H1 (cell line): ENCODE results near the gene PSMD5. TPM values are rescaled to one million over a fixed set of nuclear protein-coding genes. Genes with fewer than 3 reads are reported as not detected.

Source experiments
- CTCF ChIA-PET: fragments of 300-600 bp; sonication (Branson Sonifier 250); formaldehyde crosslinking; loops from one replicate; lab custom pipeline; 2021; ENCODE audit not compliant: partially characterized antibody; lab: Charles Lee
- POLR2A ChIA-PET: fragments of 300-600 bp; sonication (Branson Sonifier 250); formaldehyde crosslinking; loops from one replicate; lab custom pipeline; 2021; ENCODE audit warnings: inconsistent platforms; ENCODE audit not compliant: partially characterized antibody; lab: Charles Lee
- DNase-seq, 2 experiments: peaks; one replicate each; pipeline versions ENCODE4 v3.0.0 to v3.0.0-alpha.2; 2010 to 2022; ENCODE audit warnings: low spot score in 2 of 2, low read depth in 1 of 2, mixed read lengths in 1 of 2
- FAIRE-seq: peaks from 2 replicates; lab custom pipeline; 2011; peaks lifted over from hg19 to GRCh38; lab: Jason Lieb, UNC
- H2AFZ ChIP-seq: 2 replicates; pipeline ENCODE4 v1.8.1; 2012; ENCODE audit warnings: low read length, inconsistent platforms
- H2AK5ac ChIP-seq: 2 replicates; pipeline ENCODE4 v1.6.1; 2013; ENCODE audit warnings: low read depth, low read length
- H2BK120ac ChIP-seq: replicated peaks from 2 replicates; pipeline ENCODE3; 2013; ENCODE audit warnings: low read depth, low read length, inconsistent platforms
- H2BK12ac ChIP-seq: 2 replicates; pipeline ENCODE4 v1.6.1; 2013; ENCODE audit warnings: low read depth, low read length
- H2BK15ac ChIP-seq: 2 replicates; pipeline ENCODE4 v1.6.1; 2013; ENCODE audit warnings: low read length
- H2BK20ac ChIP-seq: 2 replicates; pipeline ENCODE4 v1.6.1; 2013; ENCODE audit warnings: low read length
- H2BK5ac ChIP-seq: 2 replicates; pipeline ENCODE4 v1.6.1; 2013; ENCODE audit warnings: low read depth, low read length
- H3K14ac ChIP-seq: 2 replicates; pipeline ENCODE4 v1.6.1; 2013; ENCODE audit warnings: inconsistent platforms; ENCODE audit not compliant: insufficient read length
- H3K18ac ChIP-seq: 2 replicates; pipeline ENCODE4 v1.6.1; 2013; ENCODE audit warnings: low read length; ENCODE audit errors: extremely low read depth
- H3K23ac ChIP-seq: 2 replicates; pipeline ENCODE4 v1.6.1; 2013; ENCODE audit warnings: inconsistent platforms; ENCODE audit not compliant: insufficient read length
- H3K23me2 ChIP-seq: 2 replicates; pipeline ENCODE4 v1.6.1; 2013; ENCODE audit warnings: low read depth, low read length
- H3K27ac ChIP-seq: 2 replicates; pipeline ENCODE4 v1.6.1; 2011; ENCODE audit warnings: low read depth, low read length, inconsistent platforms
- H3K27me3 ChIP-seq, 4 experiments: replicated peaks in 1 of 4; 1 replicate in 1 of 4; 2 replicates in 3 of 4; pipeline versions ENCODE4 v1.6.1 to v1.8.1; 2011 to 2013; ENCODE audit warnings: low read length in 3 of 4, mild to moderate bottlenecking in 3 of 4, inconsistent platforms in 2 of 4, mixed read lengths in 2 of 4, moderate library complexity in 1 of 4; ENCODE audit not compliant: control insufficient read depth in 3 of 4, insufficient read depth in 3 of 4; ENCODE audit errors: extremely low read depth in 1 of 4
- H3K36me3 ChIP-seq, 4 experiments: 2 replicates each; pipeline versions ENCODE4 v1.6.1 to v1.8.1; 2011 to 2013; ENCODE audit warnings: mild to moderate bottlenecking in 4 of 4, low read length in 3 of 4, moderate library complexity in 2 of 4, control low read depth in 1 of 4, inconsistent platforms in 1 of 4; ENCODE audit not compliant: insufficient read depth in 4 of 4, control insufficient read depth in 2 of 4
- H3K4ac ChIP-seq: replicated peaks from 2 replicates; pipeline ENCODE3; 2013; ENCODE audit warnings: low read length, low read depth, mixed read lengths, inconsistent platforms; ENCODE audit not compliant: insufficient read length
- H3K4me1 ChIP-seq, 4 experiments: replicated peaks in 1 of 4; 1 replicate in 1 of 4; 2 replicates in 3 of 4; pipeline versions ENCODE4 v1.6.1 to v1.8.1; 2011 to 2013; ENCODE audit warnings: low read length in 3 of 4, inconsistent platforms in 2 of 4, mixed read lengths in 1 of 4; ENCODE audit not compliant: insufficient read depth in 4 of 4, control insufficient read depth in 3 of 4
- H3K4me2 ChIP-seq, 2 experiments: 2 replicates each; pipeline versions ENCODE4 v1.6.1 to v1.8.1; 2011 to 2013; ENCODE audit warnings: low read depth in 2 of 2, low read length in 2 of 2, control low read depth in 1 of 2, inconsistent platforms in 1 of 2, mild to moderate bottlenecking in 1 of 2; ENCODE audit not compliant: insufficient read depth in 1 of 2
- H3K4me3 ChIP-seq, 4 experiments: fragments of 200-600, 300-600 bp in 1 of 4; sonication (generic), shearing (Covaris generic), sonication (Bioruptor Twin) in 1 of 4; 2 replicates each; pipeline versions ENCODE4 v1.5.1 to v1.8.1; 2011 to 2016; ENCODE audit warnings: low read length in 4 of 4, low read depth in 3 of 4, control low read depth in 2 of 4, inconsistent platforms in 2 of 4, mild to moderate bottlenecking in 2 of 4, mixed read lengths in 1 of 4, moderate library complexity in 1 of 4; ENCODE audit not compliant: insufficient read depth in 2 of 4; ENCODE audit errors: extremely low read depth in 1 of 4
- H3K56ac ChIP-seq: replicated peaks from 2 replicates; pipeline ENCODE3; 2013; ENCODE audit warnings: low read depth, mild to moderate bottlenecking, mixed read lengths, low read length, inconsistent platforms; ENCODE audit not compliant: insufficient read length
- H3K79me1 ChIP-seq: 2 replicates; pipeline ENCODE4 v1.6.1; 2013; ENCODE audit warnings: low read depth, low read length, control low read depth
- H3K79me2 ChIP-seq, 2 experiments: 2 replicates each; pipeline versions ENCODE4 v1.6.1 to v1.8.1; 2012 to 2013; ENCODE audit warnings: low read length in 2 of 2, mild to moderate bottlenecking in 2 of 2, inconsistent platforms in 1 of 2; ENCODE audit not compliant: insufficient read depth in 2 of 2, control insufficient read depth in 1 of 2
- H3K9ac ChIP-seq, 4 experiments: replicated peaks in 1 of 4; 1 replicate in 1 of 4; 2 replicates in 3 of 4; pipeline versions ENCODE4 v1.6.1 to v1.8.1; 2011 to 2013; ENCODE audit warnings: low read depth in 3 of 4, low read length in 3 of 4, control low read depth in 2 of 4, mild to moderate bottlenecking in 2 of 4, moderate library complexity in 2 of 4, inconsistent platforms in 1 of 4; ENCODE audit errors: extremely low read depth in 1 of 4
- H3K9me3 ChIP-seq, 2 experiments: 2 replicates each; pipeline versions ENCODE4 v1.6.1 to v1.8.1; 2012 to 2013; ENCODE audit warnings: mild to moderate bottlenecking in 2 of 2, moderate library complexity in 2 of 2, control low read depth in 1 of 2, inconsistent platforms in 1 of 2, low read depth in 1 of 2, low read length in 1 of 2, mixed read lengths in 1 of 2; ENCODE audit not compliant: insufficient read depth in 2 of 2
- H4K20me1 ChIP-seq, 2 experiments: replicated peaks in 1 of 2; 2 replicates each; pipeline versions ENCODE3 to v1.8.1; 2011 to 2013; ENCODE audit warnings: inconsistent platforms in 2 of 2, low read length in 2 of 2, mild to moderate bottlenecking in 1 of 2; ENCODE audit not compliant: insufficient read depth in 2 of 2, control insufficient read depth in 1 of 2
- H4K5ac ChIP-seq: 2 replicates; pipeline ENCODE4 v1.6.1; 2013; ENCODE audit warnings: low read length, low read depth, mixed read lengths, inconsistent platforms; ENCODE audit not compliant: insufficient read length
- H4K8ac ChIP-seq: 2 replicates; pipeline ENCODE4 v1.8.0; 2013; ENCODE audit warnings: mild to moderate bottlenecking, moderate library complexity, low read length, inconsistent platforms; ENCODE audit not compliant: insufficient read depth; ENCODE audit errors: extremely low read depth
- H4K91ac ChIP-seq: replicated peaks from 2 replicates; pipeline ENCODE3; 2013; ENCODE audit warnings: low read length, mixed read lengths, inconsistent platforms; ENCODE audit not compliant: insufficient read length
- BRCA1 ChIP-seq: IDR thresholded peaks from 2 replicates; pipeline ENCODE4 v1.6.1; 2012; ENCODE audit warnings: low read depth, low read length, improper control_type of control experiment
- CHD1 ChIP-seq: IDR thresholded peaks from 2 replicates; pipeline ENCODE4 v1.6.1; 2012; ENCODE audit warnings: low read depth, low read length, improper control_type of control experiment
- EP300 ChIP-seq, 2 experiments: IDR thresholded peaks; 1 replicate in 1 of 2; 2 replicates in 1 of 2; pipeline ENCODE4 v1.6.1; 2011 to 2012; ENCODE audit warnings: low read depth in 2 of 2, low read length in 2 of 2, mild to moderate bottlenecking in 2 of 2, borderline replicate concordance in 1 of 2, inconsistent platforms in 1 of 2, moderate library complexity in 1 of 2
- GTF2F1 ChIP-seq: IDR thresholded peaks from 2 replicates; pipeline ENCODE4 v1.6.1; 2012; ENCODE audit warnings: low read depth, low read length, improper control_type of control experiment, borderline replicate concordance
- WGBS, 2 experiments: shearing (Covaris generic) in 1 of 2; methylation state at CpG; one replicate each; pipeline versions ENCODE4 v1.1.6 to v1.1.7; 2013 to 2015; ENCODE audit warnings: low lambda C conversion rate in 2 of 2, mixed read lengths in 2 of 2, inconsistent platforms in 1 of 2, low coverage in 1 of 2, missing lambda C conversion rate in 1 of 2; ENCODE audit not compliant: insufficient replicate concordance in 2 of 2, insufficient coverage in 1 of 2, insufficient read length in 1 of 2; ENCODE audit errors: extremely low coverage in 1 of 2, missing lambda C conversion rate in 1 of 2; 5-methylcytosine and 5-hydroxymethylcytosine counted together
- polyA plus RNA-seq, 7 experiments: library from polyadenylated mRNA; depleted of rRNA in 3 of 7; stranded (reverse) in 5 of 7; unstranded in 2 of 7; fragments of >200 nt in 5 of 7; fragments of 200-250 nt in 2 of 7; gene quantifications; 1 replicate in 5 of 7; 2 replicates in 1 of 7; 4 replicates in 1 of 7; pipeline versions ENCODE4 v1.2.1 to v1.2.3, GENCODE V29; 2011 to 2013; ENCODE audit warnings: missing spikeins in 2 of 7, mixed read lengths in 2 of 7
- total RNA-seq: library from RNA; stranded (reverse); fragmentation: NEBNext Ultra II Directional; extraction: Animal tissue kit (Norgen Biotek cat#: 25700); gene quantifications from 2 replicates; pipeline ENCODE4 v1.2.1, GENCODE V29; 2021

PSMD5 gene
- total and polyA plus RNA-seq, 2 of the 8 experiments (the other 6 are each of a cell fraction or from before 2014, with no cell fraction given), result 19.2 to 30.5 TPM

- Histone ChIP-seq H2BK15ac (0 out of 2 replicates have a peak overlapping the region, but pooled peaks have one; percentile 88), H3K56ac (no peak overlapping the region), H2AK5ac (peak overlapping the region; percentile 17; the same call in 1 of the 2 replicates), H3K23ac (no peak overlapping the region), H2BK5ac (no peak overlapping the region), H3K4me3 (no peak overlapping the region), H3K79me2 (no peaks in the 10 kb centered on the region), H4K8ac (no peak overlapping the region), H3K14ac (no peak overlapping the region), H2AFZ (no peak overlapping the region), H3K27me3 (no peaks in the 10 kb centered on the region; a peak in 2 of 7 replicates), H4K91ac (no peak overlapping the region), H3K9me3 (no peaks in the 10 kb centered on the region), H2BK12ac (peak overlapping the region; percentile 90; the same call in 1 of the 2 replicates)
- FAIRE-seq, result no peak
- TF ChIP-seq EP300 (IDR thresholded peaks at IDR 0.05; ENCODE audit: borderline replicate concordance in 1 of 2, low read depth in 2 of 2, low read length in 2 of 2) (no peak), BRCA1 (no peak), GTF2F1 (no peak), CHD1 (no peak)
- TF ChIP-seq, all 59 proteins: peak for 0
- Histone ChIP-seq H3K18ac (no peak overlapping the region), H2BK20ac (0 out of 2 replicates have a peak overlapping the region, but pooled peaks have one; percentile 15), H3K36me3 (peaks cover 0 to 3% (median 0%) of the 10 kb centered on the region in 4 experiments; a peak in 3 of 8 replicates), H3K4me2 (no peak overlapping the region), H3K27ac (no peak overlapping the region), H4K5ac (no peak overlapping the region), H3K23me2 (0 out of 2 replicates have a peak, but pooled peaks cover 1% of the 10 kb centered on the region), H3K4ac (no peak overlapping the region), H3K79me1 (no peaks in the 10 kb centered on the region), H4K20me1 (no peaks in the 10 kb centered on the region), H2BK120ac (no peak overlapping the region), H3K4me1 (peaks cover 15 to 38% (median 22%) of the 10 kb centered on the region in 4 experiments), H3K9ac (no peak overlapping the region)
- no peak for DNase-seq
- 87% methylated on average over 9 of the region's 9 CpGs; no CpG with 5 or more reads in 1 of the 2 experiments for WGBS, 2 experiments
- ChIA-PET CTCF (interaction anchor here (0.9 to 10.5 kb wide), 11 partner anchors 10 to 190 kb away, joined by 3 to 108 read pairs (median 5); partner anchors contain the start of gene TRAF1), POLR2A (interaction anchor here (1.5 to 8.4 kb wide), 2 partner anchors 15 to 20 kb away, joined by 3 to 61 read pairs; no protein-coding TSS in a partner anchor)
These were observed 27.5 kb upstream of the PSMD5 start for GRCh38 chr9:120870206-120870605.
